IPS-NIHi7 (cell line): ENCODE data around the gene CFAP299.

Experiments
- DNase-seq: peaks from one replicate; pipeline ENCODE4 v3.0.0; 2012; ENCODE audit warnings: mixed read lengths; ENCODE audit errors: extremely low spot score

Gene CFAP299

DNA sequence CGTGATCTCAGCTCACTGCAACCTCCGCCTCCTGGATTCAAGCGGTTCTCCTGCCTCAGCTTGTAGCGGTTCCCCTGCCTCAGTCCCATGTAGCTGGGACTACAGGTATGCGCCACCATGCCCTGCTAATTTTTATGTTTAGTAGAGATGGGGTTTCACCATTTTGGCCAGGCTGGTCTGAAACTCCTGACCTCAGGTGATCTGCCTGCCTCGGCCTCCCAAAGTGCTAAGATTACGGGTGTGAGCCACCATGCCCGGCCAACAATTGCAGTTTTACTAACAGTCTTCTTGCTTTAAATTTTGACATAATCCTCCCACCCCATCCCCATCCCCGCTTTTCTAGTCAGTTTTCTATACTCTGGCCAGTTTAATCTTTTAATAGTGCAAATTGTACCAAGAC lies 112.0 kb downstream of the CFAP299 start:
- no peak for DNase-seq

DNA sequence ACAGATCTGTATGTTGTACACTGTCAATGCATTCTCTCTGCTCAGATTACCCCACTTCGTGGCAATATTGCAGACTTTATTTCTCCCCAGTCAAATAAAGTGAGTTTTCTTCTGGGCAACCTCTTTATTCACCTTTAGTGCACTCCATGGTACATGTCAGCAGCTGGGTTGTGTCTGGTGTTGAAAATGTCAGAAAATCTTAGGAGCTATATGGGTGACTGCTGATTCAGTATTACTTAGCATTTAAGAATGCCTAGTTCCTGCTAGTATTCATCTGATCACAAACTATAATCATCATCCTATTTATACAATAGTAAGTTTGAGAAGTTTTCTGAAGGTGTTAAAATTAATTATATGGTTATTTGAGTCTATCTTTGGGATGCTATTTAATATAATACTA lies 112.5 kb downstream of the CFAP299 start:
- no peak for DNase-seq

DNA sequence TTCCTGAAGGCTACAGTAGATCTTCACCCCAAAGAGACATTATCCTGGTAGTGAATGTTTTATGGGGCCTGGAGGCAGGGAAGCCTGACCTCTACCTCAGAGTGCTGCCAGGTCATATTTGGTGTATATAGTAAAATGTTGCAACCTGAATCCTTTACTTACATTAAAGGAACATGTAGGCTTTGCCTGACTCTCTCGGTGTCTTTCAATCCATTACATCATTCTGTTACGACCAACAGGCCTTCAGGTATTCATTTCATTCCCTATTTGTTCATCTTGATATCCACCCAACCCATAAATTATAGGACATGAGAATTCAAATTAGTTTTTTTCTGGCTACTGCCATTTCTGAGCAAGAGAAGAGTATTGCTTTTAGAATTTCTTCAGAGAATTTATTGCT lies 116.5 kb downstream of the CFAP299 start:
- DNase-seq: no peak

DNA sequence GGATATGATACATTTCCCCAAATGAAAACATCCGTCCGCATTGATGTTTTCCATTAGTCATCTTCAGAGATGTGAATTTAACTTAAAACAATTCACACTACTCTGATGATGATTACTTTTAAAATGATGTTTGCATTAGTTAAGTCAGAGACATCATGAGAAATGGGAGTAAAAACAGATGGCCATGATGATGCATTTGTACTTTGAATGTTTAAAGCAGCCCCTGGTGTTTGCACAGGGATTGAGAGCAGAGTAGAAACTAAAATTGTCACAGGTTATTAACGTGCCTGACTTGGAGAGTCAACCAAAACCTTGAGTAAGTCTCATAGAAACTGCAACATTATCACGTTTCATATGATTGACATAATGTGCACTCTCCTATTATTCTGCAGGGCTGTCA lies 117.2 kb downstream of the CFAP299 start:
- no peak for DNase-seq

DNA sequence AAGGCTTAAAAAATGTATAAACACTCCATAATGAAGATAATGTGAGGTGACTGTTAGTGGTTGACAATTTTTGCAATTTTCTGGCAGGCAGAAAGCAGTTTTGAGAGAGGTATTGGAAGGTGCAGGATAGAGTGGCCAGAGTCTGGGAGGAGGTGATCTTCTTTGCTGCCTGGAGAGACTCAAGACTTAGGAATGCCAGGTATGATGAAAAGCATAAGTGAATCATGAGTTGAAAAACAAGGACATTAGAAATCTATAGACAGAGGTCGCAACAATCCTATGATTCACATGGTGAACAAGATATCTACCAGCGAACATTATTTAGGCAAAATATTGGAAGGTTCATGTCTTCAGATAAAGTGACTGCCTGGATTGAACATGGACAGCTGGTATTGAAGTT lies 118.5 kb downstream of the CFAP299 start:
- DNase-seq: no peak

DNA sequence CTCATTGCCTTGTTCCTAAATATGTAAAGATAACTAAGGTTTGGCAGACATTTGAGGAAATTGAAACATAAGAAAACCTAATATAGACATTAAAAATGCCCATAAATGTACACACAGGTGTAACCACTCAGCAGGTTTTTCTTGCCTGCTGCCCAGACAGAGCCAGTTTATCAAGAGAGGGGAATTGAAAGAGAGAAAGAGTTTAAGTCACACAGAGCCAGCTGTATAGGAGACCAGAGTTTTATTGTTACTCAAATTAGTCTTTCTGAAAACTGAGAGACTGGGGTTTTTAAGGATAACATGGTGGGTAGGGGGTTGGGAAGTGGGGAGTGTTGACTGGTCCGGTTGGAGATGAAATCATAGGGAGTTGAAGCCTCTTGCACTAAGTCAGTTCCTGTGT lies 119.0 kb downstream of the CFAP299 start:
- DNase-seq: no peak

DNA sequence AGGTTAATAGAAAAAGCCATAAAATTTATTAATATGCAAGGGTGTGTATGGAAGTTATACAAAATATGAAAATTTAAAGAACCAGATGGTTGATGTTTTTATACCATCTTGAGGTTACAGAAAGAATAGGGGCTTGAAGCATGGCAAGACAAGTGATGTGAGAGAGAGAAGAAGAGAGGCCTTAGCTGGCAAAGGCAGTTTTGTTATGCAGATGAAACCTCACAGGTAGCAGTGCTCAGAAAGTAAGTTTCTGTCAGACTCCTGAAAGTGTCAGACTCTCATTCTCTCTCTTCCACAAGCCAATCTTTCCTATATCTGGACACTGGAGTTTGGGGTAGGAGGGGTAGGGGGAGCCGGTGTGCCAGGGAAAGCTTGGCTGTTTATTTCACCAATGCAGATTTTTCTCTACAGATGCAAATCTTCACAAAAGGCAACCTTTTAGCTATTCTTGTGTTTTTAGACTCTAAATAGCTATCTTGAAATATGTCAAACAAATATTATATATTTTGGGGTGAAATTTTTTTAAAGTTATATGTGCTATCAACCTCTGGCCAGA lies 124.5 kb downstream of the CFAP299 start:
- no peak for DNase-seq

DNA sequence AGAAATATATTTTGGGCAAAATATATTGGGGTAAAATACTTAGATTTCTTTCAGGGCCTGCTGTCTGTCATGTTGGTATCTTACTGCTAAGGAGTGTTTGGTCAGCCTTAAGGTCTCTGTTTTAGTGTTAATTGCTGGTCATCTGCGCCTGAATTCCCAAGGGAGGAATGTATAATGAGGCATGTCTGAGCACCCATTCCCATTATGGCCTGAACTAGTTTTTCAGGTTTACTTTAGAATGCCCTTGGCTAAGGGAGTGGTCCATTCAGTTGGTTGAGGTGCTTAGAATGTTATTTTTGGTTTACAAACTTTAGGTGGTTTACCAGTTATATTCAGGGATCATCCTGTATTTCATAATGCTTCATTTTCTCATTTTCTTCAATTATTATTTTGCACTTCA lies 125.9 kb downstream of the CFAP299 start:
- no peak for DNase-seq

DNA sequence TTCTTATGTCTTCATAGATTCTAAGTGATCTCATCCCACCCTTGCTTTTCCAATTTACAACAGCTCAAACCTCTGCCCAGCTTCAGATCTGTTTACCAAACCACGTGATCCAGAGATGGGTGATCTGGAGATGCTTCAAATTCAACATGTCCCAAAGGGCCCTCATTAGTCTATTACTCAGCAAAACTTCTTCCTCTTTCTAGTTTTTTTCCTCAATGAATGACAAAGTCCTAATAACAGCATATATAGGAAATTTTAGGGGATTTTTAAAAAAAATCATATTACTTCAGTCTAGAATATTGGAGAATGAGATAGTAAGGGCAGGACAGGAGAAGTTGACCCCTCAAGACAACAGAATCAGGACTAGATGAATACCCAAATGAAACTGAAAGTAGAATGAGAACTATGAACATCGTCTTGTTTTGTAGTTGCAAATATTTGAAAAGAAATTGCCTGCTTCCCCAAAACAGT lies 127.1 kb downstream of the CFAP299 start:
- no peak for DNase-seq

DNA sequence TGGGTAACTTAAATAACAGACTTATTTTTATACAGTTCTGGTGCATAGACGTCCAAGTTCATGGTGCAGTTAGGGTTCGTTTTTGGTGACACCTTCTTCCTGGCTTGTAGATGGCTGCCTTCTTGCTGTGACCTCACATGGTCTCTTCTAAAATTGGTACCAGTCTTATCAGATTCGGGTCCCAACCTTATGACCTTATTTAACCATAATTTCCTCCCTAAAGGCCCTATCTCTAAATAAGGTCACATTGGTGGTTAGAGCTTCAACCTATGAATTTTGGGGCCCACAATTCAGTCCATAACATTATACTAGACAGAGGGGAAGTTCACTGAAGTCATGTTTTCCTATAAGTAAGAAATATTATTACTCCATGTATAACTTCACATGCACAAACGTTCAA lies 128.0 kb downstream of the CFAP299 start:
- no peak for DNase-seq

DNA sequence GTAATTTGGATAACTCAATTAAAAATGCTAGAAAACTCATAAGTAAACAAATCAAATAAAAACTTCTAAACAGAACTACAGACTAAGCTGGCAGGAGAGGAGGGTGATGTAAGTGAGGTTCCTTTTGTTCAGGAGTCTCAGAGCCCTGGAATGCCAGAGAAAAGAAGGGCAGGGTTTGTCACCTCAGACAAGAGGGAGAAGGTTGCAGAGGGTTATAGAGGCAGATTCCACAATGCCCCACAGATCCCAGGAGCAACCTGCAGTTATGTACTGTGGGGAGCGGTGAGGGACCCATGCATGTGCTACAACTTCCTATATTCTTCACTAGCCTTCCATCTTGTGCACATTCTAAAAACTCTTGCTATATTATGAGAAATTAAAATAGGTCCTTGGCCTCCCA lies 129.7 kb downstream of the CFAP299 start:
- DNase-seq: no peak

DNA sequence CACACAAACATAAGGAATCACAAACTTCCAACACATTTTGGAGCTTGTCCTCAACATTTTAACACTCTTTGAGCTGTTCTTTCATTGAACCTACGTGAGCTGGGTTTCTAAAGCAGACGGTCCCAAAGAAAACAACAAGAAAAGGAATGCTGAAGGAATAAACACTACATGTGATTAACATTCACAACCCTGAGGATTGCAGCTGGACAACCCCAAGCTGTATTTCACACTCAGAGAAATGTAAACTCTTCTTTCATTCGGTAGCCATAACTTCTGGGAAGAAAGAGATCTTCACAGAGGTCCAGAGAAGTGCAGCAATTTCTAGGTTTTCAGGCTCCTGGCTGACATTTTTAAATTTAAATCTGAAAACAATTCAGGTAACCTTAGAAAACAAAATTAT lies 130.2 kb downstream of the CFAP299 start:
- DNase-seq: no peak

DNA sequence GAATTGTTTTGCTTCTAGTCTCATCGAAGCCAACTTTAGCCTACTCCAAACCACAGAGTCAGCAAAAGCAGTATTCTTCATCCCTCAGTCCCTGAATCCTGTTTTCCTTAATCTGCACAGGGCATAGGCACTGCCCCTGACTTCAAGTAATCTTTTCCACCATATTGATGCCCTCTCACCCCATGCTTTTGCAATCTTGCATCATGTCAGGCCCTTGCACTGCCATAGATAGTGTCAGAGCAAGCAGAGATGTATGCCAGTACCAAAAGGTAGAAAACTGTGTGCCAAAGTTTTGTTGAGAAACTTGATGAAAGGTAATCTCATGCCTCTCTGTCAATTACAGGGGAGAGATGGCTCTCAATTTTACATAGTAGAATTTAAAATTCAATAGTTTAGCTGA lies 131.1 kb downstream of the CFAP299 start:
- DNase-seq: no peak

DNA sequence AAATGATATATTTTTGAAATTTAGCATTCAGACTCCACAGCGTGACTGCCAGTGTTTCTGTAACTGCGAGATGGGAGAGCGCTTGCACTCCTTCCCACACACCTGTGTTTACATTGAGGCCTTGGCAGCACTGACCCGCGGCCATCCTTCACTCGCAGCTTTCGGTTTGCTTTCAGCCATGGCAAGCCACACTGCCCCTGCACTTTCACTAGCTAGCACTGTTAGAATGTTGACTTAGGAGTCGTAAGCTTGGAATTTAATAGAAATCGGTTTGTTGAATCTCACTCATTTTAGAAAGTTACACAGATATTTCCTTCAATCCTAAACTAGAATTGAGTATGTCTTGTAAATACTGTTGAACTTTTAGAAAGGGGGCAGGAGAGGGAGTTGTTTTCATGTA lies 136.2 kb downstream of the CFAP299 start:
- DNase-seq: peak; percentile 48

DNA sequence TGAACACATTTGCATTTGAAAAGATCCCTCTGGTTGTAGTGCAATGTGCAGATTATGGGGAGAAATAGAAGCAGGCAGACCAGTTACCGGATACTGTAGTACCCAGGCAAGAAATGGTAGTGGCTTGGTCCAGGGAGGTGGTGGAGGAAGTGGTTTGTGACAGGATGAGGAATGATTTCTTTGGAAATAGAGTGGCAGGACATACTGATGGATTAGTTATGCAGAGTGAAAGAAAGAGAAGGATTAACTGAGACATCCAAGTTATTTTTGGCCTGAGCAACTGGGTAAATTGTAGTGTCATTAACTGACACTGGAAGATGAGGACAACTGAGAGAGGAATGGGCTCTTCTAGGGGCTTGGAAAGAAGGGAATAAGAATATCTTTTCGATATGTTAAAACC lies 139.7 kb downstream of the CFAP299 start:
- DNase-seq: no peak

DNA sequence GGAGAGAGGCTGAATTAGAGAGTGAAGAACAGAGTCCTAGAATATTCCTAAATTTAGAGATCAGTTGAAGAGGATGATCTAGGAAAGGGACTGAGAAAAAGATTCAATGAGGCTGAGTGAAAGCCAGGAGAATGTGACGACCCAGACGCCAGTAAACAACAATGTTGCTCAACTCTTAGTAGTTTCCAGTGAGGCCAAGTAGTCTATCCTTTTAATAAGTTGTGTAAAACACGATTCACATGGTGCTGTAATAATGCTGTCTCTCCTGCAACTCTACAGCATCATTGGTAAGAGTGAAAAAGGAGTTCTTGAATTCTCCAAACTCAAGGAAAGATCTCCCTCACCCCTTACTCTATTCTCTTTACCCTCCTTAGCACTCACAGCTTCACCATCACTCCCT lies 140.3 kb downstream of the CFAP299 start:
- no peak for DNase-seq

DNA sequence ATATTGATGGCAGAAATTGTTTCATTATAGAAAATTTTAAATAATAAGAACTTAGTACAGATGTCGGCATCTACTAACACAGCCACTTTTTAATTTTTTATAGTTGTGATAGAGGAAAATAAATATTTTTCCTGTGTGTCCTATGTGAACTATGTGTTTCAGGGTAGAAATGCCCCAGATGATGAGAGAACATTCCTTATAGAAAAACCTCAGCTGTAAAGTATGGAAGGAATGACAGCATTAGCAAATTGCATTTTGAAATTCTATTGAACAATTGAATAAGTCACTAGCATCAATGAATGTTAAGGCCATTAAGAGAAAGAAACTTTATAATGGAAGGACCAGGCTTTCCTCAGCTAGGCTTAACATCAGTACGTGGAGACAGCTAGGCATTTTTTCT lies 149.2 kb downstream of the CFAP299 start:
- DNase-seq: no peak

DNA sequence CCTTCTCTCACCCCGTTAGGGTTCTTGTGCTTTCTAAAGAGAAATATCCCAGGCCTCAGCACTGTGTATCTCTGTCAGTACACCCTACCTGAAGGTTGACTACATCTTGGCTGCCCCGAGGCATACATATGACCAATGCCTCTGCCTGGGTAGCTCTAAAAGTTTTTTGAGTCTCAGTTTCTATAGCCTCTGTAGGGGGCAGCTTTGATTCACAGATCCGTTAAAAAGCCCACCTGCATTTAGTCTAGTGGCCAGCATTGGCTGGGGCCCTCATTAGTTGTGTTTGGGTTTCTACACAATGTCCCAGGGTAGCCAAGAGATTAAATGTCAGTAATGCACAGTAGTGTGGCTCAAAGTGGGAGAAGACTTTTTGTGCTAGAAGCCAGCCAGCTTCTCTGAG lies 151.1 kb downstream of the CFAP299 start:
- peak; percentile 13 for DNase-seq

DNA sequence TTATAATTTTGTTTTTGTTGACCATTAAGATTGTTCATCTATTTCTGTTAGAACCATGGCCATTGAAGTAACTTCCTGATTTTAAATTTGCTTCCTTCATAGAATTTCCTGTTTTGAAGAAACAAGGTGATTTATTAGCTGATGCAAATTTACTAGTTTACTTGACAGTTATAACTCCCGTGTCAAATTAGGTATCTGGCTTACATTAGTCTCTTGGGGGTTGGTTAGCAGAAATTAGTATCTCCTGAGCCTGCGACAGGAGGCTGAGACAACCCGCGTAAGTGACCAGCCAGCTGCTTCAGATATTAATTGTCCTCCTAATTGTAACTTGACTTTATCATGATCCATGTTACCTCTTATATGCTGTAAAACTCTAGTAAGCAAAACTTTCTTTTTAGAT lies 154.3 kb downstream of the CFAP299 start:
- no peak for DNase-seq

DNA sequence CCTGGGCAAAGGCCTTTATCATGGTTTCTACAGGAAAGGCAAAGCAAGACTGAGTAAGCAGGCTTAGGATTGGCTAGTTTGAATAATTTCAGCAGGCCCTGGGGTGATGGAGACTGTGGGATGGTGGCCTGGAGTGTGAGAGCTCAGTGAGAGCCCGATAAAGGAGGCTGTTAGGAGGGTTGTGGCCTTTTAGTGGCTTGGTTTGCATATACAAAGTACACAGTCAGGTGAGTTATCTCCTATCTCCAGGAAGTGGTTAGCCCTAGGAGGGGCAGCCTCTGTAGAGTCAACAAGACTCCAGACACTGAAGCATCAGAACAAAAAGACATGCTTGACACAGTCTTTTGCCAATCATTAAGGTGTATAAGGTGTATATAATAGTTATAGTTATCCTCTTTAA lies 157.2 kb downstream of the CFAP299 start:
- DNase-seq: no peak

DNA sequence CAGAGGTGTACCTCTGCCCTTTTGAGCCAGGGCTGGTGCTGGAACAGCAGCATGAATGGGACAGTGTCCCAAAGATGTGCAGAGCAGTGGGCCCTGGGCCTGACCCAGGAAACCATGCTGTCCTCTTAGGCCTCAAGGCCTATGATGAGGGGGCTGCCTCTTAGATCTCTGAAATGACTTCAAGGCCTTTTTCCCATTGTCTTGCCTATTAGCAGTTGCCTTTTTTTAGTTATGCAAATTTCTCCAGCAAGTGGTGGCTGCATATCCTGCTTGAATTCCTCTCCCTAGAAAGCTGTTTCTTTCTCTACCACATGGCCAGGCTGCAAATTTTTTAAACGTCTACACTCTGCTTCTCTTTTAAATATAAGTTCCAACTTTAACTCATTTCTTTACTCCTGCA lies 160.3 kb downstream of the CFAP299 start:
- DNase-seq: no peak

DNA sequence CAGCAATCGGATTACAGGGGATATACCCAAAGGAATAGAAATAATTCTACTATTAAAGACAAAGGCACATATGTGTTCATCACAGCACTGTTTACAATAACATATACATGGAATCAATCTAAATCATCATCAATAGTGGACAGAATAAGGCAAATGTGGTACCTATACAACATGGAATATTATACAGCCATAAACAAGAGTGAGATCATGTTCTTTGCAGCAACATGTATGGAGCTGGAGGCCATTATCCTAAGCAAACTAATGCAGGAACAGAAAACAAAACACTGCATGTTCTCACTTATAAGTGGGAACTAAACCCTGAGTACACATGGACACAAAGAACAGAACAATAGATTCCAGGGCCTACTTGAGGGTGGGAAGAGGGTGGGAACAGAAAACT lies 163.2 kb downstream of the CFAP299 start:
- no peak for DNase-seq

DNA sequence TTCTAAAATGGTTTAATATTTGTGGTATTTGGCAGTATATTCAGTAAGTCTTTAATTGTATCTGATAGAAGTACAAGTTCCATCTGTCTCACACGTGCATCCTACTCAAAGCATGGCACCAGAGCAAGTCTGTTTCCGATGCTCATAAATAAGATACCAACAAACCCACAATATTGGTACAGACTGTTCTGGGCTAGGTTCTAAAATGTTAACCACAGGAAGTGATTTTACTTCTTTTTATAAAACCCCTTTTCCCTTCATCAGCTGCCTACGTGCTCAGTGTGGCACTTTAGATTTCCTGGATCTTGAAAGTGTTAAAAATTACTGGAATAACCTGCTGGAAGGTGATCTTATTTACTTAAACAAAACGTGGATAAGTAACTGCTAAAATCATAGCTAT lies 165.1 kb downstream of the CFAP299 start:
- no peak for DNase-seq

DNA sequence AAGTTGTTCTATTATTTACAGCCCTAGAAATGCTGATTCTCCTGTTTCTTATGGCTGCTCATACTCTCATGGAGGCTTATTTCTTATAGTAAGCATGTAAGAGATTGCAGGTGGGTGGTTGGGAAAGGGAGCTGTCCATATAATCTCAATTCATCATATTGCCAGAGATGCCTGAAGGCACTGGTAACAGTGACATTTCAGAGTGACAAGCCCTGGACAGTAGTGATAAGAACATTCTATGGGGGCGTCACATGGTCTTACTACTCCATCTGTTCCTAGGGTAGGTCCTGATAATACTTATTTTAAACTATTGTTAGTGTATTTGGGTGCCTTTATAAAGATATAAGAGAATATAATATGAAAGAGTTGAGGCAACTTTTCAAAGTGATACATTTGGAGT lies 171.5 kb downstream of the CFAP299 start:
- no peak for DNase-seq

DNA sequence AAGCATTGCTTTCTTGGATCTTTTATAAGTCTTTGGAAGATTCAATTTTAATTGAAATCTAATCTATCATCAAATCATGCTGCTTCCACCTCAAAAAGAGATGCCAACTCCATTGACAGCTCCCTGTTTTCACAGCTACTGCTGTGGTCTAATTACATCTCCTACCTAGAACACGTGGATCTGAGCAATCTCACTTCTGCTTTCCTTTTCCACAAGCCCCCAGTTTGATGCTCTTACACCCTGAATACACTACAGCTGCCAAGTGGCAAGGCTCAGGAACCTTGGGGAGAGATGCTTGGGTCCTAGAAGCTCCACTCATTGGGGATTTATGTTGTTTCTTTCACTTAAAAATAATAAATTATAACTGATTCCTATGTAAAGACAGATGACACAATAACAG lies 172.0 kb downstream of the CFAP299 start:
- DNase-seq: no peak
